Activated naive CD4-positive, alpha-beta T cell treated with anti-CD3 and anti-CD28 coated beads, Interleukin-2, amount 50 U/mL, for 24 hours (primary cell): ENCODE measurements around the gene CAPZB.

ENCODE experiments used
- H3K27ac Mint-ChIP-seq: one replicate; pipeline ENCODE4 v1.8.0; 2021; ENCODE audit warnings: mild to moderate bottlenecking, mixed read lengths
- H3K27me3 Mint-ChIP-seq: one replicate; pipeline ENCODE4 v1.8.0; 2021; ENCODE audit warnings: mixed read lengths
- H3K36me3 Mint-ChIP-seq: one replicate; pipeline ENCODE4 v1.8.0; 2021; ENCODE audit warnings: mixed read lengths
- H3K4me1 Mint-ChIP-seq: one replicate; pipeline ENCODE4 v1.8.0; 2021; ENCODE audit warnings: mixed read lengths
- H3K4me3 Mint-ChIP-seq: one replicate; pipeline ENCODE4 v1.8.0; 2021; ENCODE audit warnings: mild to moderate bottlenecking, mixed read lengths
- H3K9me3 Mint-ChIP-seq: one replicate; pipeline ENCODE4 v1.8.0; 2021; ENCODE audit warnings: mixed read lengths

The CAPZB gene

DNA sequence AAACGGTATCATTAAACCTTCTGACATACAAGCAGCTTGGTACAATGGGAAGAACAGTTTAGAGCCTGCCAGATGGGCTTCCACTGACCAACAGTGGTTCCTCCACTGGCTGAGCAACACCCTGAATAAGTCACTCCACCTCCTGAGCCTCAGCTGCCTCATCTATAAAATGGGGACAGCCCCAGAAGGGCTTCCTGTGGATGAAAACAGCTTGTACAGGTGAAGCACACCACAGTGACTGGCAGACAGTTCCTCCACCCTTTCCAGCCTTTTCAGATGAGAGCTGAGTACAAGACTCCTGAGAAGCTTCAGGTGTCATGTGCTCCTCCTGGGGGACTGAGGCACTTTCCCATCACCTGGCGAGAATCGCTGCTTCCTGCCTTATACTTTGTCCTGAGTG is 2.1 kb downstream of the CAPZB start:
- Mint-ChIP-seq H3K27ac (peak overlapping the region; percentile 66), H3K36me3 (peaks cover 1% of the 10 kb centered on the region), H3K4me3 (peak overlapping the region; percentile 92), H3K4me1 (peaks cover 75% of the 10 kb centered on the region), H3K27me3 (no peaks in the 10 kb centered on the region), H3K9me3 (no peaks in the 10 kb centered on the region)

DNA sequence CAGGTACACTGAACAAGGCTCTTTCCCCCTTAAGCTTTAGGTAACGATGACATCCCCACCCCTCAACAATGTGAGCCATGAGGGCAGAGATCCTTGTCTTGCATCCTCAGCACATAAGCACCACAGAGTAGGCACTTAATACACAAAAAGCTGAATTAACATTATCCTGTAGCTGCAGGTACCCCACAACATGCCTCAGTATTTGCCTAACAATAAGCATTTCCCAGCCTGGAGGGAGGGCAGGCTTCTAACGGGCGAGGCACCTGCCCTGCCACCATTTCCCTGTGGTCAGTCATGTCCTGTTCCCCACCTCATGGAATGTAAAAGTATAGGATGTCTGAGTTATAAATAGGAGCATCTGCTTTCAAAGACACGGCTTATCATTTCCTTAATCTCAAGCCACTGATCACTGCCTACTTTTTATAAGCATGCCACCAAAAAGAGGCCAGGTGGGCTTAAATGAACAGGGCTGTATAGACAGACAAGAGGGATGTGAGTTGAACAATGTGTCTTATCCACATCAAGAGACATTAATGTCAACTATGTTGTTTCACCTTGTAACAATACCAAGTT is 3.4 kb downstream of the CAPZB start:
- Mint-ChIP-seq H3K27me3 (no peaks in the 10 kb centered on the region), H3K4me3 (peak overlapping the region; percentile 92), H3K36me3 (peaks cover 1% of the 10 kb centered on the region), H3K27ac (peak overlapping the region; percentile 30), H3K9me3 (no peaks in the 10 kb centered on the region), H3K4me1 (peaks cover 76% of the 10 kb centered on the region)

- peak overlapping the region; percentile 62 for H3K27ac Mint-ChIP-seq
- peaks cover 1% of the 10 kb centered on the region for H3K36me3 Mint-ChIP-seq
- H3K27me3 Mint-ChIP-seq, result no peaks in the 10 kb centered on the region
- H3K4me1 Mint-ChIP-seq, result peaks cover 86% of the 10 kb centered on the region
- H3K9me3 Mint-ChIP-seq, result no peaks in the 10 kb centered on the region
- H3K4me3 Mint-ChIP-seq, result no peak overlapping the region
Measured at GRCh38 chr1:19480282-19480681, 5.1 kb downstream of the CAPZB start.

- Mint-ChIP-seq H3K4me1 (peaks cover 93% of the 10 kb centered on the region), H3K4me3 (peak overlapping the region; percentile 23), H3K27me3 (no peaks in the 10 kb centered on the region), H3K36me3 (peaks cover 1% of the 10 kb centered on the region), H3K9me3 (no peaks in the 10 kb centered on the region), H3K27ac (peak overlapping the region; percentile 77)
Measured at GRCh38 chr1:19479351-19480120, 5.8 kb downstream of the CAPZB start.

- no peaks in the 10 kb centered on the region for H3K27me3 Mint-ChIP-seq
- no peaks in the 10 kb centered on the region for H3K9me3 Mint-ChIP-seq
- H3K36me3 Mint-ChIP-seq, result no peaks in the 10 kb centered on the region
- peak overlapping the region; percentile 73 for H3K4me3 Mint-ChIP-seq
- peak overlapping the region; percentile 82 for H3K27ac Mint-ChIP-seq
- peaks cover 99% of the 10 kb centered on the region for H3K4me1 Mint-ChIP-seq
Measured at GRCh38 chr1:19478322-19478721, 7.0 kb downstream of the CAPZB start.

DNA sequence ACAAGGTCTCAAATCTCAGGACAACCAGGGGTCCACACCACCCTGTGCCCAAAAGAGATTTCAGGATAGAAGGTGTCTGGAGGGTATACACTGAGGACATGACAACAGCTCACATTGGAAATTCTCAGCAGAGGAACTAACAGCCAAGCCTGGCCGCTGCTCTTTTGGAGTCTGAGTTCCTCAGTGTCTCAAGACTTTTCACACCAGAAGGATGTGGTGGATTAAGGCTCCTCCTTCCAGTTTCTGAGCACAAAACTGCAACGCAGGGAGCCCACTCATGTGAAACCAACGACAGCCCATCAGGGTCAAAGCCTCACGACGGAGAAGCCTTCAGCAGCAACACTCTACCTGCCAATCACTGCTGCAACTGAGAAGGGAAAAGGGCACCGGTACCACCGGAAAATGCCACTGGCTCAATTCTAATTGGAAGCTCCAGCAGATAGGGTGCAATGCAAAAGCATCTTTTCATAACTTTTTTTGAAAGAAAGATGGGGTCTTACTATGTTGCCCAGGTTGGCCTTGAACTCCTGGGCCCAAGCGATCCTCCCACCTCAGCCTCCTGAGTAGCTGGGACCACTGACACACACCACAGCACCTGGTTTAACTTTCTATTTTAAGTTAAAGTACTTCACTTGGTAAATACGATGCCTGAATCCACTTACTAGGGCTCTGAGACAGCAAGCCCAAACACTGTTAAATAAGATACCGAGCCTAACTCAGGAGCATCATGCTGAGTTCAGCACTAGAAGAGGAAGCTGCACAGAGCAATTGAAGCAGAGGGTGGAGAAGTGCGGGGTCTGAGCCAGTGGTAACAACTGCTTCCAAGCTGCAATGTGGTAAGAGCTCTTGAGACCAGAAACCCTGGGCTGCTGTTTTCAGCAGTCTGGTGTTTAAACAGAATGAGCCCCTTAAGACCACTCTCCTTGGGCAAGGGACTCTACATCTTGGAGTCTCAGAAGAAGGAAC is 7.8 kb downstream of the CAPZB start:
- peak overlapping the region; percentile 73 for H3K4me3 Mint-ChIP-seq
- H3K9me3 Mint-ChIP-seq, result no peaks in the 10 kb centered on the region
- peaks cover 95% of the 10 kb centered on the region for H3K4me1 Mint-ChIP-seq
- peak overlapping the region; percentile 82 for H3K27ac Mint-ChIP-seq
- H3K27me3 Mint-ChIP-seq, result no peaks in the 10 kb centered on the region
- no peaks in the 10 kb centered on the region for H3K36me3 Mint-ChIP-seq

DNA sequence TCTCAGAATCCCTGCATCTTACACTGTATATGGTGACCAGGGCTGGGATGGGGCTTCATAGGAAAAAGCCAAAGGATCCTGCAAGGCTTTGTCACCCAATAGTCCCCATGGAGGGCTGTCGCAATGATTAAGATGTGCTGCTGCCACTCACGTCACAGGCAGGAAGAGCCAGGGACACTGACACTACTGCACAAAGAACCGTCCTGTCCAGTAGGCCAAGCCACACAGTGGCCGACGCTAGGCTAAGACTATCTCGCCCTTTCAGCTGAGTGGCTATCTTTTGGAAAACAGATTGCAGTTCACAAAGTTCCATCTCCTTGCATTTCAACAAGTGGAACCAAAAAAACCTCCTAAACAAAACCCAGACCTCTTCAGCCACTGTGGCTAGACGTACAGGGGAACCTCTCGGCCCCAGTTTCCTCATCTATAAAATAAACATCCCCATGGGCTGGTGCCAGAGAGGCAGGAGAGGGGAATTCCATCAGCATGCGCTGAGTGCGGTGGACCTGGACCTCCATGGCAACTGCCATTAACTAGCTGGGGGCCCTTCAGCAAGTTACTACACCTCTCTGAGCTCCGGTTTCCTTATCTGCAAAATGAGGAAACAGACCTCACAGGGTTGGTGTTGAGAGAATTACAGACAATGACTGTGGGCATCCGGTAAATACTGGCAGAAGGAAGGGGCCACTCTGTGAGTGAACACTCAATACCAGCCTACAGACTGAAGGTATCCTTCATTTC is 8.7 kb downstream of the CAPZB start:
- Mint-ChIP-seq H3K27ac (peak overlapping the region; percentile 82), H3K27me3 (no peaks in the 10 kb centered on the region), H3K4me1 (peaks cover 95% of the 10 kb centered on the region), H3K36me3 (peaks cover 2% of the 10 kb centered on the region), H3K9me3 (no peaks in the 10 kb centered on the region), H3K4me3 (peak overlapping the region; percentile 73)

GRCh38 chr1:19475296-19475695 is 10.0 kb downstream of the CAPZB start:
- Mint-ChIP-seq H3K4me1 (peaks cover 94% of the 10 kb centered on the region), H3K27ac (peak overlapping the region; percentile 87), H3K27me3 (no peaks in the 10 kb centered on the region), H3K9me3 (no peaks in the 10 kb centered on the region), H3K36me3 (peaks cover 2% of the 10 kb centered on the region), H3K4me3 (peak overlapping the region; percentile 39)

- Mint-ChIP-seq H3K27ac (peak overlapping the region; percentile 65), H3K27me3 (no peaks in the 10 kb centered on the region), H3K4me3 (peak overlapping the region; percentile 15), H3K4me1 (peaks cover 95% of the 10 kb centered on the region), H3K9me3 (no peaks in the 10 kb centered on the region), H3K36me3 (peaks cover 2% of the 10 kb centered on the region)
Measured at GRCh38 chr1:19472174-19472573, 13.2 kb downstream of the CAPZB start.

- Mint-ChIP-seq H3K27ac (peak overlapping the region; percentile 91), H3K36me3 (peaks cover 4% of the 10 kb centered on the region), H3K4me3 (peak overlapping the region; percentile 70), H3K4me1 (peaks cover 95% of the 10 kb centered on the region), H3K9me3 (no peaks in the 10 kb centered on the region), H3K27me3 (no peaks in the 10 kb centered on the region)
Measured at GRCh38 chr1:19469004-19469403, 16.3 kb downstream of the CAPZB start.

DNA sequence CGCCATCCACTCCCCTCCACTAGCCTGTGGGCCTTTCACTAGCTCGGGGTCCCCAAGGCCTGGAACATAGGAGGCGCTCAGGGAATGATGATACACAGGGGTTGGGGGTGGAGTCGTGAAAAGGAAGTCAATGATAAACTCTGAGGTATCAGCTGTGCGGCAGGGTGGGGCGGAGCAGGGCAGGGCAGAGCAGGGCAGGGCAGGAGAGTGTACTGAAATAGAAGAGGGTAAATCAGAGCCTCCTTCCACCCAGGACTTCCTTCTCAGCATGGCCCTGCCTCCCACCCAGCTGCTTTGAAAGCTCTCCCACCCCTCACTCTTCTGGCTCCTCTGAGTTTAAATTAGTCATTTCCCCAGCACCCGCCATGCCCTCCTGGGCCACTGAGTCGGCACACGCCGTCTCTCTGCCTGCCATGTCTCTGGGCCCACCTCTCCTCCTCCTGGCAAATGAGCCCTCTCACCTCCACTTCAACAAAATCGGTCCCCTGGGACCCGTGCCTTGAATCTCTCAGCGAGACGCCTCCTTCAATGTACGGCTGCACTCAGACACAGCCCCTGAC is 16.9 kb downstream of the CAPZB start:
- Mint-ChIP-seq H3K4me3 (peak overlapping the region; percentile 70), H3K27ac (peak overlapping the region; percentile 91), H3K9me3 (no peaks in the 10 kb centered on the region), H3K4me1 (peaks cover 95% of the 10 kb centered on the region), H3K36me3 (peaks cover 4% of the 10 kb centered on the region), H3K27me3 (no peaks in the 10 kb centered on the region)

DNA sequence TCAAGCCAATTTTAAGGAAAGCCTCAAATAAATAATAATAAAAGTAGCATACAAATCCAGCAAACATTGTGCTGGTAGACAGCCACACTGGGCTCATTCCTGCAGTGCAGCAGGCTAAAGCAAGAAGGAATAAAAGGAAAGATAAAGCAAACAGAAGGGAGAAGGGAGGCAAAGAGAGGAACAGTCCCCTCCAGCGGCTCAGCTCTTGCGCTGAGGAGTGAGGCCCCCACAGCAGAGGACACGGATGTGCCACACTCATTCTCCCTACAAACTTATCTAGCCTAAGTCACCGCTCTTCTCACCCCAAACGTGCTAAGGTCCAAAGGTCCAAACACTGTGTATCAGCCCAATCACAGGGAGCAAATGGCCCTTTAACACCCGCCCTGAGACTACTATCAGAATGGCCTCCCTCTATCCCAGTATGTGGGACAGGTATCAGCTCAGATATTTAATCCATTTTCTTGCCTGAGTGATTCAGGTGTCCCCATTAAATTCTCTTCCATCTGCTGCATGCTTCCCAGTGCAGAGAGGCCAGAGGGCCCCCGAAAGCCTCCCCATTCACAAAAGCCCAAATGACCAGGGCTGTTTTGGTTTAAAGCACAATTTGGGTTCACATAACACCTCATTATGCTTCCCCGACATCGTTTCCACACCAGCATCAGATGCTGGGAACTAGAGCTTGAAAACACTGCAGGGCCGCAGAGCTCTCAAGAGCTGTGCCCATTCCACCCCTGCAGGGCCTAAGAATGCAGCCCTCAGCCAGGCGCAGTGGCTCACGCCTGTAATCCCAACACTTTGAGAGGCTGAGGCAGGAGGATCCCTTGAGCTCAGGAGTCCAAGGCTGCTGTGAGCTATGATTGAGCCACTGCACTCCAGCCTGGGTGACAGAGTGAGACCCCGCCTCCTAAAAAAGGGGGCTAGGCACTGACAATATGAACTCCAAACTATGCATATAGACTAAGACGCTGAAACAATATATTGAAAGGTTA is 17.8 kb downstream of the CAPZB start:
- H3K4me3 Mint-ChIP-seq, result no peak overlapping the region

GRCh38 chr1:19466112-19466561 is 19.2 kb downstream of the CAPZB start:
- Mint-ChIP-seq H3K4me1 (peaks cover 95% of the 10 kb centered on the region), H3K27ac (peak overlapping the region; percentile 93), H3K36me3 (peaks cover 4% of the 10 kb centered on the region), H3K4me3 (peak overlapping the region; percentile 7), H3K27me3 (no peaks in the 10 kb centered on the region), H3K9me3 (no peaks in the 10 kb centered on the region)

More for the DNA sequence above, 17.8 kb downstream of the CAPZB start:
- H3K27ac Mint-ChIP-seq, result peak overlapping the region; percentile 91
- H3K36me3 Mint-ChIP-seq, result peaks cover 6% of the 10 kb centered on the region
- peaks cover 99% of the 10 kb centered on the region for H3K4me1 Mint-ChIP-seq
- H3K9me3 Mint-ChIP-seq, result no peaks in the 10 kb centered on the region
- H3K27me3 Mint-ChIP-seq, result no peaks in the 10 kb centered on the region

GRCh38 chr1:19465650-19466049 is 19.7 kb downstream of the CAPZB start:
- no peaks in the 10 kb centered on the region for H3K27me3 Mint-ChIP-seq
- peak overlapping the region; percentile 93 for H3K27ac Mint-ChIP-seq
- peaks cover 4% of the 10 kb centered on the region for H3K36me3 Mint-ChIP-seq
- no peak overlapping the region for H3K4me3 Mint-ChIP-seq
- no peaks in the 10 kb centered on the region for H3K9me3 Mint-ChIP-seq
- peaks cover 95% of the 10 kb centered on the region for H3K4me1 Mint-ChIP-seq
